Placental pericyte (primary cell): ENCODE results near the gene RNF181. TPM values are rescaled to one million over a fixed set of nuclear protein-coding genes. Genes with fewer than 3 reads are reported as not detected.

ENCODE experiments used
- small RNA-seq: library from RNA; depleted of rRNA; stranded (forward); fragments of <200 nt; gene quantifications from one replicate; pipeline ENCODE3, GENCODE V24; 2012; ENCODE audit warnings: low replicate concordance
- total RNA-seq: library from RNA; depleted of rRNA; stranded (reverse); fragments of >200 nt; gene quantifications from 2 replicates; pipeline ENCODE4 v1.2.3, GENCODE V29; 2012

The RNF181 gene, protein sequence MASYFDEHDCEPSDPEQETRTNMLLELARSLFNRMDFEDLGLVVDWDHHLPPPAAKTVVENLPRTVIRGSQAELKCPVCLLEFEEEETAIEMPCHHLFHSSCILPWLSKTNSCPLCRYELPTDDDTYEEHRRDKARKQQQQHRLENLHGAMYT
- 147 and 289 TPM in 2 replicates for total RNA-seq

DNA sequence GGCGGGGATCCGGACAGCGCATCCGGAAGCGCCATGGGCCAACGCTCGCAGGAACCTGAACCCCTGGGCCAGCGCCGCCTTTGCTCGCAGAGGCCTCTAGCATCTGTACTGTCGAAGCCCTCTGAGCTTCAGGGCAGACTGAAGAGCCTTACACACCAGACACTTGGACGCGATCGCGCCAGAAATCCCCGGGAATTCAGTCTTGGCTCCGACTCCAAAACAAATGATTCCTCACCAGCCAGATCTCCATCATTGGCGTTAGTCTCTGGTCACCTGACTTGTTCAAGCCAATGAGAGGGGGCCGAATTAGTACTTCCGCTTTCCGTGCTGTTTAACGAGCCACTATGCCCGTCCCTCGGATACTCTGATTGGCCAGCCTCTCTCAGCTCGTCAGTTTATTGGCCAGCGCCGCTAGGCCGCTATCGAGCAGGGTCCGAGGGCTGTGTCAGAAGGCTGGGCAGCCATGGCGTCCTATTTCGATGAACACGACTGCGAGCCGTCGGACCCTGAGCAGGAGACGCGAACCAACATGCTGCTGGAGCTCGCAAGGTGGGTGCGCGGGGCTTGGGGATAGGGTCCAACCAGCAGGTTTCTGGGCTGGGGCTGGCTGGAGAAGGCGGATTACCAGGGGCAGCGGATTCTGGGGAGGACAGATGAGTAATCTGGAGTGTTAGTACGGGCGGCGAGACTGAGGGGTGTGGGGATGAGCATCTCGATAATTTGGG is at the start of gene RNF181:
TSS of gene RNF181 (plus strand) at position 445 of the 725 bp plus-strand sequence. CDS start at position 464, 19 bp downstream.

DNA sequence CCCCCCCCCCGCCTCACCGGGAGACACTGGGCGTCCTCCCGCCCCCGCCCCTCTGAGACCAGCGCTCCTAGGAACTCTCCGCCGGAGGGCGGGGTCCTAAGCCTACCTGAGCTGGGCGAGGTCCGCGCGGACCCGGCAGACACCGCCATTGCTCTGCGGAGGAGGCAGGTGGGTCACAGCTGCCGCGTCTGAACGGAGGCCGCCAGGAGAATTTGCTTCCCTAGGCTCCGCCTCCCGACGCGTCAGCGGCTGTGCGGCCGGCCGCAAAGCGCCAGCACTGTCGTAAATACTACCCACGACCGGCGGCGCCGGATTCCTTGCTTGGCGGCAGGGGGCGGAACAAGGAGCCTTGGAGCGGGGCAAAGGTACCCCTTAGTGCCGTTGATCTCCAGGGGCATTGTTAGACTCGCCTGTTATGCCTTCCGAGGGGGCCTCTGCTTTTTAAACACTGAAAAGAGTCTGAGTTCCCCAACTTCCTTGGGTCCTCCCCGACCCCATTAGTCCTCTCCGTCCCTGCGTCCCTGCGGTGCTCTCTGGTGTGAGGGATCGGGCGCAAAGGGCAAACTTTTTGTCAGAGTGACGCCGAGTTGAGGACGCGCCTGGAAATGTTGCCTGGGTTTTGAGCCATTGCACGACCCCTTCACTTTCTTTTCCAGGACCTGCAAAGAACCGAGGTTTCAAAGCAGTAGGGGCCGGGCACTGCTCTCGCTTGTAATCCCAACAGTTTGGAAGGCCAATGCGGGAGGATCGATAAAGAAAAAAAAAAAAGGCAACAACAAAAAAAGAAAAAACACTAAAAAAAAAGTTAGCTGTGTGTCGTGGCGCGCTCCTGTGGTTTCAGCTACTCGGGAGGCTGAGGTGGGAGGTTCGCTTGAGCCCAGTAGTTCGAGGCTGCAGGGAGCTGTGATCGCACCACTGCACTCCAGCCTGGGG is 34.0 kb upstream of the RNF181 start, which contains the start of gene GGCX:
TSS of gene GGCX (minus strand) at position 214 of the 933 bp plus-strand sequence. CDS start at position 149, 65 bp downstream.

DNA sequence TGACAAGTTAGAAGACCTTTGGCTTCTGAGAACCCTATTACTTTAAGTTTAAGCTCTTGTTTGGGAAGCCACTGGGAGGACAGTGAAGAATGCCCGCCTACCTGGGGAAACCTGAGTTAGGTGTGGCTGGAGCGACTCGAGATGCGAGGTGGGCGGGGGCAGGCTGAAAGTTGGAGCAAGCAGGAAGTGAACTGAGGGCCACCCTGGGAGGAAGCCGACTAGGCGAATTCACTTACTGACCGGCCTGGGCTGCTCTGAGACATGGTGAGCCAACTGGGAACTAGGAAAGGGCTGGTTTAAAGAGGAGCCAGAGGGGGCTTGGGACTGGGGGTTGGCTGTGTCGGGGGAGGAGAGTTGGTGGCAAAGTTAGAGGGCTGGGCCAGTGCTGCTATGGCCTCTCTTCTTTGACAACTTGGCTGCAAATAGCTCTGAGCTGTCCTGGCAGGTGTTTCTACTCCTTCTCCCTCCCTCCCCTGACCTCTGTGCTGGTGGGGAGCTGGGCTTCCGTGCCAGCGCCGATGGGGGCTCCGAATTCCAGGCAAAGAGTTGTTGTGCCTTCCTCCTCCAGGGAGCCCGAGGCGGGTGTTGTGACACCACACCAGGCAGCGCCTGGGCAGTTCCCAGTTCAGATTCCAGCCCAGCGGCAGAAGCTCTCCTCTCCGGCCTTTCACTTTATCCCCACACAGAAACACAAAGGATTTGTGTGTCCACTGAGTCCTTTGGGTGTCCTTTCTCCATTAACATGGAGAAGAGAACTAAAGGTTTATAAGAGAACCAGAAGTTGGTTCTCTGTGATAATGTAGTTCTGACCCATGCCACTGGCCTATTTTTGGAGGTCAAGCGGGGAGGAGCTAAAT is 17.9 kb upstream of the RNF181 start, which contains the start of gene VAMP8:
TSS of gene VAMP8 (plus strand) at position 201 of the 857 bp plus-strand sequence. CDS start at position 262, 61 bp downstream.

DNA sequence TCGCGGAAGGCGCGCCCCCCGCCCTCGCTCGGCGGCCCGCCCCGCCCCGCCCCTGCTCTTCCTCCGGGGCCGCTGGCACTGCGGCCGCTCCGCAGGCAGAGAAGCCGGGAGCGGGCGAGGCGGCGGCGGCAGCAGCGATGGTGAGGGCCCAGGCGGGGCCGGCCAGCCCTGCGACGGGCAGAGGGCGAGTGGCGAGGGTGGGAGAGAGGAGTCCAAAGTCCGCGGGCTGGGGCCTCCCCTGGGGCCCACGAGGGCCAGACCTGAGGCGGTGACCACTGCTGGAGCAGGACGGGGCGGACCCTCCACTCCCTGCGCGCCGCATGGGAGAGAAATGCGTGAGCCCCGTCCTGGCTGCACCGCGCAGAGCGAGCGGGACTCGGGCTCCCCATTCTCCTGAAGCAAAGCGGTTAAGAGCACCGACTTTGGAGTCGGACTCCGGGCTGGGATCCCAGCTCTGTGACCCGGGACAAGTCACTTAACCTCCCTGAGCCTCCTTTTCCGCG is 11.1 kb upstream of the RNF181 start, which contains the start of gene VAMP5:
TSS of gene VAMP5 (plus strand) at position 78 of the 503 bp plus-strand sequence. CDS start at position 138, 60 bp downstream.

DNA sequence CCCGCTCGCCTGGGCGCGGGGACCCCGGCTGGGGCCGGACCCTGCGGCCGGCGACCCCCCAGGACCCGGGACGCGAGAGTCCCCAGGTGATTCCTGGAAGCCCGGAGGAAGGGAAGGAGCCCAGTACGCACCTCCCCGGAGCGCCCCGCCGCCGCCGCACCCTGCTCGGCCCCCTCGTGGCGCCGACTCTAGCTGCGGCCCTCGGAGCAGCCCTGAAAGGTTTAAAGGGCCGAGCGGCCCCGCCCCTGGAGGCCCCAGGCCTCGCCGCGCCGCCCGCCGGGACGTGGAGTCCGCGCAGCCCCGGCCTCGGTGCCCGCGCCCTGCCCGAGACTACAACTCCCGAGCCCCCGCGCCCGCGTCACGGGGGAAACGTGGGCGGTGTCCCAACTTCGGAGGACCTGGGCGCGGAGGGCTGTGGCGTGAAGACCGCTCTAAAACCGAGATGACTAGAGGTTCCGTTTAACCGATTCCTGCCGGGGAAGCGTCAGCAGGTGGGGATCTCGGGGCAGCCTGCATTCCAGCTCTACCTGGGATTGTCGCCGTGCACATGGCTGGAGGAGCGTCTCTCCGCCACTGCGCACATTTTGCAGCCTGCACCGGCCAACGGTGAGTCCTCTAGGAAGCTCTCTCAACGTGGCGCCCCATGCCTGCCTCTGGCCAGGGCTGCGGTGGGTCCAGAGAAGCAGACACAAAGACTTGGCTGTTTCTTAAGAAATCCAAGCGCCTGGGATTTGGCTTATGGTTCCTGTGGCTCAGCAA is 7.1 kb downstream of the RNF181 start, which contains the start of gene TMEM150A:
TSS of gene TMEM150A (minus strand) at position 223 of the 759 bp plus-strand sequence. CDS start 750 bp downstream, outside the sequence.

DNA sequence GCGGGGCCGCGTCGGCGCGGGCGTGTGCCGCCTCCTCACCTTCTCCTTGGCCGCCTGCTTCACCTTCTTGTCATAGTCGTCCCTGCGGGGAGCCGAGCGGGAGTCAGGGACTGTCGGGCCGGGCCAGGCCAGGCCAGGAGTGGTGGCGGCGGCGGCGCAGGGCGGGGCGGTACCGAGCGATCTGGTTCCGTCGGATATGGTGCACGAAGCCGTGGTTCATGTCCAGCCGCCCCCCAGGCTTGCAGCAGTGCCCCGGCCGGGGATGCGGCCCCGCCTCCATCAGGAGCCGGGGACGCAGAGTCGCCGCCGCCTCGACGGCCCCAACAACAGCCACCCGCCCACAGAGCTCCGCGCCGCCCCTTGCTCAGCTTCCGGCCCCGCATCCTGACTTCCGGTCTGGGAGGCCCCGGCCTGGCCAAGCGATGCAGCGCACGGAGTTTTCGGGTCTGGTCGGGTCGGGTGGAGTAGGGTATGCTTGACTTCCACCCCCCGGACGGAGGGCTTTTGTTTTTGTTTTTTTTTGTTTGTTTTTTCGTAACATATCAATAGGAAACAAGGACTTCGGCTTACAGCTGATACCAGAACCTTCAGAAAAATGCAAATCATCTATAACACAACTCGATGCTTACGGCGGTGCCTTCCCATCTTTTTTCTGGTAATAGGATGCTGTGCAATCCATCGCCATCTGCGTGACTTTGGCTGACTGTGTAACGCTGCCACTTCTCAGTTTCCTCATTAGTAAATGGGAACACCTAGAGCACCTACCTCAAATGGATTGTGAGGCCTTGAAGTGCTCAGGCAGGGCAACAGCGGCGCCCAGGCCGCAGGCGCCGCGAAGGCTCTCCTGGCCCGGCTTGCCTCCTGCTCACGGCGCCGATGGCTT is 16.4 kb downstream of the RNF181 start, which contains the start of gene C2orf68:
TSS of gene C2orf68 (minus strand) at position 362 of the 883 bp plus-strand sequence. CDS start at position 280, 82 bp downstream.

Small RNAs within 50 kb of the gene (small RNA-seq; reads per million reads assigned to genes)
- gene RN7SL126P, result not detected

Other genes with a start within 250 kb of the RNF181 start
- gene RETSAT, start 241.2 kb upstream of the RNF181 start, total RNA-seq, result 50.3 and 51.6 TPM in 2 replicates
- 11.6 and 19.9 TPM in 2 replicates for gene ELMOD3, start 241.0 kb upstream of the RNF181 start, total RNA-seq
- gene CAPG, start 185.4 kb upstream of the RNF181 start, total RNA-seq, result 40.5 and 55.7 TPM in 2 replicates
- not detected in 2 replicates for gene SH2D6, start 177.0 kb upstream of the RNF181 start, total RNA-seq
- gene MAT2A, start 56.6 kb upstream of the RNF181 start, total RNA-seq, result 134 and 154 TPM in 2 replicates
- gene GGCX, start 34.3 kb upstream of the RNF181 start, total RNA-seq, result 54.9 and 56.6 TPM in 2 replicates
- 11.8 and 14.0 TPM in 2 replicates for gene VAMP8, start 18.2 kb upstream of the RNF181 start, total RNA-seq
- 14.7 and 22.8 TPM in 2 replicates for gene VAMP5, start 11.3 kb upstream of the RNF181 start, total RNA-seq
- 14.6 and 17.7 TPM in 2 replicates for gene TMEM150A, start 7.0 kb downstream of the RNF181 start, total RNA-seq
- gene C2orf68, start 16.3 kb downstream of the RNF181 start, total RNA-seq, result 14.0 and 14.7 TPM in 2 replicates
- 46.8 and 49.1 TPM in 2 replicates for gene USP39, start 20.4 kb downstream of the RNF181 start, total RNA-seq
- gene SFTPB, start 72.5 kb downstream of the RNF181 start, total RNA-seq, result not detected in 2 replicates
- not detected in 2 replicates for gene GNLY, start 98.6 kb downstream of the RNF181 start, total RNA-seq
- 3.6 and 10.9 TPM in 2 replicates for gene ATOH8, start 158.2 kb downstream of the RNF181 start, total RNA-seq